A673 (cell line): Measurements from ENCODE around the gene HIP1R.

Experiments used
- CTCF ChIP-seq: fragments of 300-800, 200-600 bp; sonication (generic); conservative IDR thresholded peaks from 2 replicates; pipeline ENCODE4 v1.5.1; 2017; ENCODE audit warnings: low read depth, mild to moderate bottlenecking, antibody characterized with exemption, low read length, moderate library complexity, mixed read lengths
- EZH2 ChIP-seq: fragments of 200-600 bp; sonication (generic); IDR thresholded peaks from 2 replicates; pipeline ENCODE4 v1.6.1; 2017; ENCODE audit warnings: borderline replicate concordance, low read depth, mild to moderate bottlenecking, mixed read lengths, antibody characterized with exemption, low read length; ENCODE audit not compliant: poor library complexity, severe bottlenecking

- TF ChIP-seq CTCF (no peak), EZH2 (no peak)
Observed at GRCh38 chr12:122788387-122788786, 46.9 kb upstream of the HIP1R start.
